Suprapubic skin (tissue), 4 donors: ENCODE results near the gene PRKN.

ENCODE experiments used
- POLR2A ChIP-seq, 2 donors: fragments of 450-650 bp; IDR thresholded peaks; one replicate each; pipeline ENCODE4 v1.6.1; 2017; ENCODE audit warnings: antibody characterized with exemption in 2 of 2, mild to moderate bottlenecking in 2 of 2, moderate library complexity in 2 of 2
- POLR2AphosphoS5 ChIP-seq, 3 donors: sonication (generic); formaldehyde crosslinking; IDR thresholded peaks; one replicate each; pipeline ENCODE4 v1.6.1; 2017; ENCODE audit warnings: antibody characterized with exemption in 3 of 3
- TF ChIP-seq, protein P1 (sequence below), 2 donors: fragments of 200-600 bp in 1 of 2; fragments of 450-650 bp in 1 of 2; sonication (generic) in 1 of 2; IDR thresholded peaks; one replicate each; pipeline ENCODE4 v1.5.1; 2016 to 2019; ENCODE audit warnings: antibody characterized with exemption in 2 of 2, mild to moderate bottlenecking in 1 of 2, moderate library complexity in 1 of 2

DNA sequence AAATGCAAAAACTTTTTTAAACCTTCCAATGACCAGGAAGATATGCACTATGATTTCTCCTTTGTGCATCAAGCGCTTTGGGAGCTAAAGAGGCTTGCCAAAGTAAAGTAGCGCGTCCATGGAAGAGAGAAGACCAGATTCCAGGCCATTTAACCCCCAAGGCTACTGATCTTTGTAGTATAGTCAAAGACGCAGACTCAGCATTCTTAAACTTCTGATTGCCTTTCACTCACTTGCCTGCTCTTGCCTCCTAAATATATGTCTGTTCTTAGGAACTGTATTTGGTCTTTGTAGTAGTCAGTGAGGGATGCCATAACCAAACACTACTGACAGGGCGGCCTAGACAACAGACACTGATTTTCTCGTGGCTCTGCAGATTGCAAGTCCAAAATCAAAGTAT is 426.4 kb downstream of the PRKN start:
- TF ChIP-seq POLR2A (IDR thresholded peaks at IDR 0.05) (no peak), POLR2AphosphoS5 (IDR thresholded peaks at IDR 0.05) (no peak)
- TF ChIP-seq, protein P1, sequence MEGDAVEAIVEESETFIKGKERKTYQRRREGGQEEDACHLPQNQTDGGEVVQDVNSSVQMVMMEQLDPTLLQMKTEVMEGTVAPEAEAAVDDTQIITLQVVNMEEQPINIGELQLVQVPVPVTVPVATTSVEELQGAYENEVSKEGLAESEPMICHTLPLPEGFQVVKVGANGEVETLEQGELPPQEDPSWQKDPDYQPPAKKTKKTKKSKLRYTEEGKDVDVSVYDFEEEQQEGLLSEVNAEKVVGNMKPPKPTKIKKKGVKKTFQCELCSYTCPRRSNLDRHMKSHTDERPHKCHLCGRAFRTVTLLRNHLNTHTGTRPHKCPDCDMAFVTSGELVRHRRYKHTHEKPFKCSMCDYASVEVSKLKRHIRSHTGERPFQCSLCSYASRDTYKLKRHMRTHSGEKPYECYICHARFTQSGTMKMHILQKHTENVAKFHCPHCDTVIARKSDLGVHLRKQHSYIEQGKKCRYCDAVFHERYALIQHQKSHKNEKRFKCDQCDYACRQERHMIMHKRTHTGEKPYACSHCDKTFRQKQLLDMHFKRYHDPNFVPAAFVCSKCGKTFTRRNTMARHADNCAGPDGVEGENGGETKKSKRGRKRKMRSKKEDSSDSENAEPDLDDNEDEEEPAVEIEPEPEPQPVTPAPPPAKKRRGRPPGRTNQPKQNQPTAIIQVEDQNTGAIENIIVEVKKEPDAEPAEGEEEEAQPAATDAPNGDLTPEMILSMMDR (IDR thresholded peaks at IDR 0.05) = no peak
